Mucosa of descending colon (tissue), 3 donors: Measurements from ENCODE around the gene CALN1. TPM values are rescaled to one million over a fixed set of nuclear protein-coding genes. Genes with fewer than 3 reads are reported as not detected.

Experiments
- ATAC-seq: fragments of 200-7000 bp; cut with Tn5 transposase; one replicate; pipeline ENCODE4 v1.9.1; 2020; ENCODE audit warnings: mild to moderate bottlenecking, moderate library complexity
- DNase-seq, 3 donors: peaks; one replicate each; pipeline ENCODE4 v3.0.0-alpha.2; 2020
- H3K36me3 ChIP-seq: fragments of 200-600 bp; one replicate; pipeline ENCODE4 v1.8.0; 2021; ENCODE audit warnings: low read depth, mild to moderate bottlenecking
- H3K4me1 ChIP-seq: fragments of 200-600 bp; one replicate; pipeline ENCODE4 v1.8.0; 2021; ENCODE audit warnings: low read depth, mild to moderate bottlenecking
- H3K4me3 ChIP-seq: fragments of 200-600 bp; one replicate; pipeline ENCODE4 v1.8.0; 2021; ENCODE audit warnings: mild to moderate bottlenecking
- H3K9me3 ChIP-seq: fragments of 200-600 bp; one replicate; pipeline ENCODE4 v1.8.0; 2021; ENCODE audit warnings: mild to moderate bottlenecking
- CTCF ChIP-seq: fragments of 200-600 bp; IDR thresholded peaks from one replicate; pipeline ENCODE4 v1.8.0; 2022; ENCODE audit warnings: antibody characterized with exemption, mild to moderate bottlenecking
- intact Hi-C, 2 donors: fragments of 100-400 bp; cut with DNase I in 1 of 2; cut with micrococcal nuclease in 1 of 2; formaldehyde crosslinking; loops; one replicate each; pipeline versions ENCODE4 v1.11.0 to v1.11.1; 2022; cut with DNase I, micrococcal nuclease
- total RNA-seq, 3 donors: library from RNA; stranded (reverse); fragmentation: NEBNext Ultra II Directional in 2 of 3; extraction: Animal tissue kit (Norgen Biotek cat#: 25700) in 2 of 3; gene quantifications; one replicate each; pipeline versions ENCODE4 v1.2.1 to v1.2.4, GENCODE V29; 2021 to 2023
- donor health status: DM: no; HTN: no; CAD: no; lungs with moderate emphysema.
- donor health status: DM: no; HTN: no; CAD: no.
- donor health status: DM: no; HTN: yes; CAD: no.

The CALN1 gene
- total RNA-seq, 3 donors from 2014 or later: not detected

- H3K4me3 ChIP-seq: no peak overlapping the region
- no peak for DNase-seq
- no peaks in the 10 kb centered on the region for H3K4me1 ChIP-seq
- no peaks in the 10 kb centered on the region for H3K36me3 ChIP-seq
- peaks cover 70% of the 10 kb centered on the region for H3K9me3 ChIP-seq
- intact Hi-C loops: no loop called here
- no peak for ATAC-seq
- TF ChIP-seq CTCF: no peak
These were observed 548.0 kb downstream of the CALN1 start for GRCh38 chr7:71864130-71864529.

GRCh38 chr7:71860572-71860971, 551.6 kb downstream of the CALN1 start:
- Histone ChIP-seq H3K4me3 (no peak overlapping the region), H3K4me1 (no peaks in the 10 kb centered on the region), H3K36me3 (no peaks in the 10 kb centered on the region), H3K9me3 (peaks cover 42% of the 10 kb centered on the region)
- ATAC-seq: no peak
- TF ChIP-seq CTCF: no peak
- DNase-seq: no peak
- intact Hi-C loops: no loop called here

GRCh38 chr7:71857338-71857737, 554.8 kb downstream of the CALN1 start:
- Histone ChIP-seq H3K4me3 (no peak overlapping the region), H3K36me3 (no peaks in the 10 kb centered on the region), H3K4me1 (no peaks in the 10 kb centered on the region), H3K9me3 (peaks cover 26% of the 10 kb centered on the region)
- intact Hi-C loops: no loop called here
- TF ChIP-seq CTCF: no peak
- ATAC-seq: no peak
- DNase-seq: no peak

DNA sequence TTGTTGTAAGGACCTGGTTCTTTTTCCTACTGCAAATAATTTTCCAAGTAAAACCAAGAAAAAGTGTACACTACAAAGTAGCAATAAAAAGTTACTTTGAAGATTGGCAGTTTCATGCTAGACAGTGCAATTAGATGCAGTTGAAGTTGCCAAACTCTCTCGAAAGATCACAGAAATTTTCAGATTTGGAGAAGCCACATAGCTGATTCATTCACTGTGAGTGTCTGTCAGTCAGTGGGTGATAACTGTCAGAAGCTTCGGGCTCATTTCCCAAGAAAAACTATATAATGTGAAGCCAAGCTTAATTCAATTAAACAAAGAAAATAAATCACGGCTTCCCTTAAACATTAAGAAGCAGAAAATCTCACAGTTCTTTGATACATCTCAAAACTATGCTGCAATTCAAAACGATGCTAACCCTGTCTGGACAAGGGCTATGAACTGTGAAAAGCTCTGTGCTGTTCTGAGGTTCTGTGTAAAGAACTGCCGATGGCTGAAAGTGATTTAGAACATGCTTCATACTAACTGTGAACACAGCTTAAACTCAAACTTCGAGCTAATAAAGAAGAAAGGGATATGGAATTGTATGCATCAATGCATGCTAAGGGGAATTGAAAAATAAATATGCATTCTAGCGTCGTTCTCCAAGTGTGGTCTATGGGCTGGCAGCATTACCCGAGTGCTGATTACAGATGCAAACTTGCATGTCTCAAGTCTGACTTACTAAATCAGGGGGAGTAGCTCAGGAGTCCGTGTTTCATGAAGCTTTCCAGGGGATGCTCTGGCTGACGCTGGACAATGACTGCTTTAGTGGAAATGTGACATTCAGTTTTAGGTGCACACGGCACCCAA, 557.4 kb downstream of the CALN1 start:
- no peaks in the 10 kb centered on the region for H3K36me3 ChIP-seq
- ATAC-seq (no peak), DNase-seq (no peak)
- intact Hi-C loops: no loop called here
- TF ChIP-seq CTCF: no peak
- H3K4me3 ChIP-seq: no peak overlapping the region
- no peaks in the 10 kb centered on the region for H3K4me1 ChIP-seq
- H3K9me3 ChIP-seq: peaks cover 16% of the 10 kb centered on the region

- Histone ChIP-seq H3K36me3 (no peaks in the 10 kb centered on the region), H3K4me3 (no peak overlapping the region), H3K4me1 (no peaks in the 10 kb centered on the region), H3K9me3 (peaks cover 24% of the 10 kb centered on the region)
- ATAC-seq (no peak), DNase-seq (no peak)
- no peak for TF ChIP-seq CTCF
- intact Hi-C loops: no loop called here
These were observed 560.2 kb downstream of the CALN1 start for GRCh38 chr7:71851776-71852498.
